ENCODE data around the gene STX10.

STX10 gene

DNA sequence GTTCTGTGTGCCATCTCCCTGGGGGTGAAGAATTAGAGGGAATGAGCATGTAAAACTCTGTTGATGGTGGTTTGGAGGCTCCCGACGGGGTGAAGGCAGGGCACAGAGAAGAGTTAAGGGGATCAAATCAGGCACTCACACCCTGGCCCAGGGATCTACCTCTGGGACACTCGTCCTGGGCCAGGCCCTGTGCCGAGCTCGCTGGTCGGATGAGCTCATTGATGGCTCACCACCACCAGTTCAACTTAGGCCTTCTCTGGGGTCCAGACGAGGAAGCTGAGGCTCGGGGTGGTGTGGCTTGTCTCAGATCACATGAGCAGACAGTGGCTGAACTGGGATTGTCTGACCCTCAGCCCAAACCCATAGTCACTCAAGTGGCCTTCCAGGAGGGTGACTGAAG is 30.5 kb downstream of the STX10 start:
- no peak for DNase-seq (ENCODE audit: low read depth in 2 of 2)

DNA sequence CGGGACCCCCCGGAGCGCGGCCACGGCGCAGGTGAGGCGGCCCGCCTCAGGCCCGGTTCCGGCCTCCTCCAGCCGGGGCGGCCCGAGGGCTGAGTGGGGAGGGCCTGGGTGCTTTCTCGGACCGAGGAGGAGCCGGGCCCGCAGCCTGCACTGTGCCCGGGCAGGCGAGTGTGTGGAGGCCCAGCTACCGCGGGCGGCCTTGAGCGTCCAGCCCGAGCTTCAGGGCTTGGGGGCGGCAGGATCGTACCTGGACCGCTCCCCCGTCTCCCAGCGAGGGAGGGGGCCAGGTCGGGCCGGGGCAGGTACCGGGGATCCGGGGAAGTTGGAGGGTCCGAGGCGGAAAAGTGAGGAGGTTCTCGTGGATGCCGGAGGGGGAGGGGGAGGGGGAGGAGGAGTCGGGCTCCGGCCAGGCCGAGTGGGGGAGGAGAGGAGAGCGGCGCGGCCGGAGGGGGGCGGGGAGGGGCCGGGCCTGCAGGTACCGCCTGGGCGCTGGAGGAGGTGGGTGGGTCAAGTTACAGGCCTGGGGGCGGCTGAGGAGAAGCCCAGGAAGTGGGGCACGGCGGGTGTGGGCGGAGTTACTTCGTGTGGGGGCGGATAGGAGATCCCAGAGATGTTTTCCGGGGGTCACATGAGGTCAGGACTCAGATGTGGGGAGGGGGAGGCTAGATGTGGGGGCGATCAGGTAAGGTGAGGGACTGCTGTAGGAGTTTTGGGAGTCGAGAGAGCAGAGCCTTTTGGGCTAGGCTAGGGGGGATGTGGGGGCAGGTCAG is 31.6 kb downstream of the STX10 start:
- DNase-seq (ENCODE audit: low read depth in 2 of 2) = no peak

DNA sequence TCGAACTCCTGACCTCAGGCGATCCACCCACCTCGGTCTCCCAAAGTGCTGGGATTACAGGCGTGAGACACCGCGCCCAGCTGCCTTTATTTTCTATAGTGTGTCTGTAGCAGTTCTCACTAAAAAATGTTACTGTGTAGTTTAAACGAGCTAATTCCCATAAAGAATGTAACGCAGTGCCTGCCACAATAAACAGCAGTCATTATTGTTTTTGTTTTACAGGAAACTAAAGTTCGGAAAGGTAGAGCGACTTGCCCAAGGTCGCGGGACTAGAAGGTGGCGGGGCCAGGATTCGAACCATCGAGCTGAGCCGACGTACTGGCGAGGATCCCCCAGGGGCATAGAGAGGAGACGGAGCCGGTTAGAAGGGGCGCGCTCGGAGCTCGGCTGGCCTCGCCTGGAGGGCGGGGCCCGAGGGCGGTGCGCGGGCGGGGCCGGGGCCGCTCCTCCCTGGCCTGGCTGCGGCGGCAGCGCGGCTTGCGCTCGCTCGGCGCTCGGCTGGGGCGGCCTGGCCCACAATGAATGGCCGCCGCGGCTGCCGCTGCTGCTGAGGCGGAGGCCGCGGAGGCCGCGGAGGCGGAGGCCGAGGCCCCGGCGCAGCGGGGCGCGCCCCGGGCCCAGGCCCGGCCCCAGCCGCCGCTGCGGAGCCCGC is 32.3 kb downstream of the STX10 start, which contains the start of gene NACC1:
Gene NACC1 (plus strand): TSS at position 493 of the 652 bp plus-strand sequence. CDS start 16,944 bp downstream, outside the sequence.
- DNase-seq (ENCODE audit: low read depth in 2 of 2) = peak; percentile 67 to 84

DNA sequence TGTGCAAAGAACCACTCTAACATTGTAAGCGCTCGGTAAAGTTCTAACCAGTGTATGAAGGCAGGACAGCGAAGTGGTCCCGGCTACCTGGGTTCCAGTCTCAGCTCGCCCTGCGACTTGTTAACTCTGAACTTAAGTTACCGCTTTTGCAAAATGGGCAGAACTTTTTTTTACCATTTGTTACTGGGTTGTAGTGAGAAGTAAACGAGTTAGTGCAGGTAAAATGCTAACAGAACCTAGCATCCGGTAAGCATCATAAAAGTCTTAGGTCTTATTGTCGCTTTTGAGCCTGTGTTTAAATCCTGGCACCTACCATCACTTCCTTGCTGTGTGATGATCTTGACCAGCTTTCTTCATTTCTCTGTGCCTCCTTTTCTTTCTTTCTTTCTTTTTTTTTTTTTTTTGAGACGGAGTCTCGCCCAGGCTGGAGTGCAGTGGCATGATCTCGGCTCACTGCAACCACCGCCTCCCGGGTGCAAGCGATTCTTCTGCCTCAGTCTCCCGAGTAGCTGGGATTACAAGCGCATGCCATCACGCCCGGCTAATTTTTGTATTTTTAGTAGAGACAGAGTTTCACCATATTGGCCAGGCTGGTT is 32.9 kb downstream of the STX10 start:
- DNase-seq (ENCODE audit: low read depth in 2 of 2) = no peak

DNA sequence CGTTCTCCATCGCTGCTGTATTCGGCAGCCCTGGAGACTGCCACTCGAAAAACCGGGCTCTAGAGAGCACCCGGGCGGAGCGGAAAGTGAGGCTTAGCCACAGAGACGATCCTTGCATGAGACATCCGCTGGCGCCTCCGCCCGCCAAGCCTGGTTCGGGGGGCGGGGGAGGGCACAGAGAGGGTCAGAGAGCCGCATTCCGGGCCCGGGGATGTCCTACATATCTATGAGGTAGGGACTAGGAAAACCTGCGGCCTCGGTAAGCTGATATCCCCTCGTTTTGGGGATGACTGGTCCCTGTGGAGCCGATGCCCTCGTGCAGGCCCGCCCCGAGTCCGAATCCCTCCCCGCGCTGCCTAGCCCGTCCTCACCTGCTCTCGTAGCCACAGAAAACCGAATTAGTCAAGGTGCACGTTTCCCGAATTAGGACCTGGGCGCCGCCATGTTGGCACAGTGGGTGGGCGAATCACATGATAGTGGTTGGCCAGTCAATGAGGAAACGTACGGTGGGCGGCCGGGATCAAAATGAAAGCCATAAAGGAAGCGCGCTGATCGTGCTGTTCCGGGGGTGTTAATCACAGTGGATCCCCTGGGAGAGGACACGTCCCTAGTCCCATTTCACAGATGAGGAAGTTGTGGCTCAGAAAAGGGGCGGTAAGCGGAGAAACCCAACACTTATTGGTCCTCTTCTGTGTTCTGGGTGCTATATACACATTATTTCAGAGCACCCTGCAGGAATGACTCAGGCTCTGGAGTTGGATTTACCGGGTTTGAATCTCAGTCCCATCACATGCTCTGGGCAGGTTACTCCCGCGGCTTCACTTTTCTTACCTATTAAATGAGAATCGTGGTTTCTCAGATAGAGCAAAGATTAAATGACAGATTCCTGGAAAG is 33.6 kb downstream of the STX10 start, which contains the start of gene TRMT1:
Gene TRMT1 (minus strand): TSS at position 459 of the 894 bp plus-strand sequence. CDS start 341 bp downstream, at position 118.
- peak; percentile 60 to 83 for DNase-seq (ENCODE audit: low read depth in 2 of 2)

DNA sequence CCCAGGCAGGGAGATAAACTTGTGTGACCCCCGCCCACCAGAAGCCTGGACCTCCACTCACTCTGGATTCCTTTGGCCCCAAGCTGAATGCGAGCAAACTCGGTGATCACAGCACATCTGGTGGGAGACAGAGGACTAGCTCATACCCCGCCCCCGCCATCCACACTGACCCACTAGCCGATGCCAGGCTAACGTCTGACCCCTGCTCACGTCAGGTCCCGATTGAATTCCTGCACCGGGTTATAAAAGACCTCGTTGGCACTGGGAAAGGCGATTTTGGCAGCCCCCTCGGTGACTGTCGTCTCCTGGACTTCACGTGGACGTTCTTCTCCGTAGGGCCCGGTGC is 34.3 kb downstream of the STX10 start:
- DNase-seq (ENCODE audit: low read depth in 2 of 2) = no peak

DNA sequence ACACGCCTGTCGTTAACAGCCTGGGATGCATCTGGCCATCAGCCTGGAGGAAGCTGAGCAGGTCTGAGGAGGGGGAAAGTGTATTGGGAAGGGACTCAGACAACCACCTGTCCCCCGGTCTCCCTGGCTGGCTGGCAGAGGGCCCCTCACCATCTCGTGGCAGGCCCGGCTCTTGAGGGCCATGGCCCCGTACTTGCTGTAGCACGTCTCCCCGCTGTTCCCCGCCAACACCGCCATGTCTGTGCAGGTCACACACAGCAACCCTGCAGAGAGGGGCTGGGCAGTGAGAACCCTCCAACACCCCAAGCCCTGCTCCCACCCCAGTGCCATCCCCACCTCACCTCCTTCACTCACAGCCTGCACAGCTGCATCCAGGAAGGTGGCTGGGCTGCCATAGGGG is 37.6 kb downstream of the STX10 start:
- no peak for DNase-seq (ENCODE audit: low read depth in 2 of 2)

DNA sequence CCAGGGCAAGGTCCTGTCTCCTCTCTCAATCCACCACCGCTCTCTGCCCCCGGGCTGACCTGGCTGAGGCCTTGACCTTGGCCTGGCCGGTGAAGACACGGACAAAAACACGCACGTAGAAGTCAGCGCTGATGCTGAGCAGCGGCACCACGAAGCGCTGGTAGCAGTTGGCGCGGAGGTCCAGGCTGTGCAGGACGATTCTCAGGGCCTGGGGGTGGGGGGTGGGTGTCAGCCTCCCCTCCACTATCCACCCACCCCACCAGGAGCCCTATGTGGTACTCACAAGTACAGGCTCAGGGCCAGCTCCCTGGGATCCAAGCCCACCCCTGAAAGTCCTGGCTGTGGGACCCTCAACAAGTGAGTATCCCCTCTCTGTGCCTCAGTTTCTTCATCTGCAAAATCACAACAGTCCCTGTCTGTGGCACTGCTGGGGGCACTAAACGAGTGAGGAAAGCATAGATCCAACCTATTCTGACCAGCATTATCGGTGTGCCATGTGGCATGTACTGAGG is 40.0 kb downstream of the STX10 start:
- DNase-seq (ENCODE audit: low read depth in 2 of 2) = no peak

DNA sequence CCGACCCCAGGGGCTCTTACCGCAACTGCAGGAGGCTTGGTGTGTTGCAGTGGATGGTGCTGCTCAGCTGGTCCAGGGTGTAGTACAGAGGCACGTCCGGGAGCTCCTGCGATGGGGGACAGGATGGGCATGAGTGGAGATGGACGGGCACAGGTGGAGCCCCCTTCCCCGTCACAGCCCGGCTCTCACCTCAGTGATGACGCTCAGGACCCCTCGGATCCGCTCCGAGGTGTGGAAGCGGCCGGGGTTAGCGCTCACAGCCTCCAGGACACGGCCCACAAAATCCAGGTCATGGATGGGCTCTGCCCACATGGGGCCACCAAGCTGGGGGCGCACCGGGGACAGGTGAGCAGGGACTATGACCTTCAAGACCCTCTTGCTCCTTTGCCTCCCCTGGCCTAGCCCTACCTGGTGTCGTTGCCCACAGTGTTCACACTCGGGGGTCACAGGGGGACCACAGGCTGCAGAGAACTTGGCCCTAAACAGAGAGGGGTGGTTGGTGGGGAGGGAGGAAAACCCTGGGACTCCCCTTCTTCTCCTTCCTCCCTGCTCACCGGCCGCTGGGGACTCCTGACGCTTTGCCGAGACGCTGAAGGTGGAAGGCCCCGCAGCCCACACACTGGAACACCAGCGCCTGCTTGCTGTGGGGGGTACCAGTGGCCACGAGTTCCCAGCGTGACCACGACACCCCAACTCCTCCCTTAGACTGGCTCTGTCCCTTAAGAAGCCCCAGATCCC is 40.6 kb downstream of the STX10 start:
- DNase-seq (ENCODE audit: low read depth in 2 of 2) = no peak

DNA sequence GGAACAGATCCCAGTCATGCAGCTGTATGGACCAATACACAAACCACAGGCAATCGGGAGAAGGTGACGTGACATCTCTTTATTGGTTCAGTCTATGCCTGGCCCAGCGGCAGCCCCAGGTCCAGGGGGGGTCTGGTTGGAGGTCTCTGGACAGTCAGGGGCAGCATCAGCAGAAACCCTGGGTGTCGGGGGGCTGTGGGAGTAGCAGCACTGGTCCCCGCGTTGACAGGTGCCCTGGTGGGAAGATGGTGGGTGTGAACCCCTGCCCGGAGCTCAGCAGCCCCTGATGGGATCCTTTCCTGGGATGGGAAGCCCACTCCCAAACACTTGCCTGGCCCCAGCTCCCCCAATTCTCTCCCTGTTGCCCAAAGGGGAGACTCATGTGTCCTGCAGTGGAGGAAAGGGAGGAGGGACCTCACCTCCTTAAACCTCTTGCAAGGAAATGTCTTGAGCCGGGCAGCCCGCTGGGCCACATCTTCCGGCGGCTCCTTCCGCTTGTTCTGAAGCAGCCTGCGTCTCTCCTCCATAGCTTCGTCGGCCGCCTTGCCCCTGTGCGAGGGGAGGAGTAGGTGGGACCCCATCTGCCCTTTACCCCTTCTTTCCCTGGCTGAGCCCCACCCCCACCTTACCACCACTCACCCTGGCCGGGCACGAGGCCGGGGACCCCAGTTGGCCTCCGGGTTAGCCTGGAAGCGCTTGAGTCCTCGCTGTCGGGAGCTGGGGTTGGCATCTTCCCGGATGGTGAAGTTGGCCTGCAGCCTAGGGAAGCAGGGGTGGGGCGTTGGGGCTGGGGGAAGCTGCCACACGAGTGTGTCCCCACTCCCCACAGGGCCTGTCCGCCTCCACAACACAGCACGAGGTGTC is 45.1 kb downstream of the STX10 start:
- DNase-seq (ENCODE audit: low read depth in 2 of 2) = no peak

DNA sequence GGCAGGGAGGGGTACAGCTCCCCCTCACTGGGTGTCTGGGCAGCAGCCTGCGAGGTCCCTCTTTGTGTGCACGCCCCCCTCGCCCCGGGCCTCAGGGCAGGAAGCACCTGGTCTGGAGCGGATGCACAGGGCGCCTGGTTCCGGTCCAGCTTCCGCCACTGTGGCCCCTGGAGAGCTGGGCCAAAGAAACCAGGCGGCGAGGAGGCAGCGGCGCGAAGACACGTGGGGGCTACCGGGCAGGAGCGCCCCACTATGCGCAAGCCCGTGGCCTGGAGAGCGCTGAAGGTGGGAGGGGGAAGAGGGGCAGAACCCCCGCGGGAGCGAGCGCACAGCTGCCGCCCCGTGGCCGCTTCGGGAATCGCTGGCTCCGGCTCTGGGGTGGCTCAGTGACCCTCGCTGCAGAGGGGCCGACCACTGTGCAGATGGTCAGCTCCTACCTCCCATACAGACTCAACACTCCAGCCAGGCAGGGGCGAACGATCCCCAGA is 45.8 kb downstream of the STX10 start:
- no peak for DNase-seq (ENCODE audit: low read depth in 2 of 2)

DNA sequence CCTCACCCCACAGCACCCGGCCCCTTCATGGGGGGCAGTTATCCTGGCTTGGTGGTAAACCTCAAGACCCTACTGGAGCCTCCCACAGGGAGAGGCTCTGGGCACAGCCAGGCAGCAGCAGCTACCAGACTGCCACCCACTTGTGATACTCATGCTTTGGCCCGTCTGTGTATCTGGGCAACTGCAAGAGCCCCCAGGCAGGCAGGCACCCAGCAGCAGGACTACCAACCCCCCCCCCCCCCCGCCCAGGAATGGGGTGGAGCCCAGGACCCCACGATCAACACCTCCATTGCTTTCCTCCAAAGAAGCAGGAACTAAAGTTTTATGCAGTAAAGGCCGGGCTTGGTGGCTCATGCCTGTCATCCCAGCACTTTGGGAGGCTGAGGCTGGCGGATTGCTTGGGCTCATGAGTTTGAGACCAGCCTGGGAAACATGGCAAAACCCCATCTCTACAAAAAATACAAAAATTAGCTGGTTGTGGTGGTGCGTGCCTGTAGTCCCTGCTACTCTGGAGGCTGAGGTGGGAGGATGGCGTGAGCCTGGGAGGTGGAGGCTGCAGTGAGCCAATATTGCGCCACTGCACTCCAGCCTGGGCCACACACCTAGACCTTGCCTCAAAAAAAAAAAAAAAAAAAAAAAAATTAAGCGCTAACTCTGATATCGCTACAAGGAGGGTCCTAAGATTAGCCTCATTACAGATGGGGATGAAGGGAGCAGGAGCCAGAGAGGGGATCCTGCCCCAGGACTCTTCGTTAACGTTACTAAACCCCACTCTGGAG is 46.4 kb downstream of the STX10 start:
- DNase-seq (ENCODE audit: low read depth in 2 of 2) = no peak

DNA sequence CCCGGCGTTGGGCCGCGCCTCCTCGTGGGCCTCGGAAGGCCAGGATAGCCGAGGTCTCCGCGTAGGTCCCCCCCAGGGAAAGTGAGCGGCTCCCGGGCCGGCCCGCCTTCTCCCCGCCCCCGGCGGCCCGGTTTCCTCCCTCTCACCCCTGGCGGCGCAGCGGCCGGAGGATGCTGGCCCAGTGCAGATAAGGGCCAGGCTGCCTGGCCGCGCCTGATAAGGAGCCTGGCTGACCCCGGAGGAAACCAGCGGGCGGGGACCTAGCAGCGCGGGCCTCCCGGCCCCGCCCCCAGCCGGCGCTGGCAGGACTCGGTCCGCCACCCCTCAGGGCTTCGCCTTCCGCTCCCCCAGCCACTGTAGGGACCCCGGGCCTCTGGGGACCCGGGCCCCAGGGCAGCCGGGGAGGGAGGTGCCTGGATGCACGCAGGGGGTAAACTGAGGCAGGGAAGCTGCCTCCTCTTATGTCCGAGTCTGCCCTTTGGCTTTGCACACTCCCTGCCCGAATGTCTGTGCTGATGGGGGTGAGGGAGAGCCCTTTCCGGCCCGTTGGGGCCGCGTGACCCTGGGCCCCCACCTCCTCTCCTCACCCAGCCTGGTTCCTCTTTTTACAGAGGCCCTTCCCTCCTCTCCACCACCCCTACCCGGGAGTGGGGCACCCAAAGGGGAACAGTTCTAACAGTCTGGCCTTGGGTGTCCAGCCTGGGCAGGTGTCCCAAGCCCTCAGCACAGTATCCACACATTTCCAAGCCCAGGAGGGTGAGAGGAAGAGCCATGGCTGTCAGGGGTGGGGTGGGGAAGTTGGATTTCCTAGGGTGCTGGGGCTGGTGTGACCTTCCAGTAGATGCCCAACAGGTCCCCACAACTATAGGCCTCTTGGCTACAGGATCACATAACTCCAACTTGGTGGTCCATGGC is 47.3 kb downstream of the STX10 start, which contains the start of gene LYL1:
Gene LYL1 (minus strand): TSS at position 193 of the 915 bp plus-strand sequence. CDS start 1,687 bp downstream, outside the sequence.
- no peak for DNase-seq (ENCODE audit: low read depth in 2 of 2)

DNA sequence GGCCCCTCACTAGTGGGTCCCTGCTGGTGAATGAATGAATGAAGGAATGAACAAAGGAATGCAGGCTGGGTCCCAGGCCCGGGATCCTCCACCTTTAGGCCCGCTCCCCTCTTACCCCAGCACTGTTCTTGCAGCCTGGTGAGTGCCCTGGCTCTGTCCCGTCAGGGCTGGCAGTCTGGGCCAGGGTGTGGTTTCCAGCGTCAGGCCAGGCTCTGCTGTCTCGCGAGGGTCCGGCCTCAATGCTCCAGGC is 47.8 kb downstream of the STX10 start:
- no peak for DNase-seq (ENCODE audit: low read depth in 2 of 2)

DNA sequence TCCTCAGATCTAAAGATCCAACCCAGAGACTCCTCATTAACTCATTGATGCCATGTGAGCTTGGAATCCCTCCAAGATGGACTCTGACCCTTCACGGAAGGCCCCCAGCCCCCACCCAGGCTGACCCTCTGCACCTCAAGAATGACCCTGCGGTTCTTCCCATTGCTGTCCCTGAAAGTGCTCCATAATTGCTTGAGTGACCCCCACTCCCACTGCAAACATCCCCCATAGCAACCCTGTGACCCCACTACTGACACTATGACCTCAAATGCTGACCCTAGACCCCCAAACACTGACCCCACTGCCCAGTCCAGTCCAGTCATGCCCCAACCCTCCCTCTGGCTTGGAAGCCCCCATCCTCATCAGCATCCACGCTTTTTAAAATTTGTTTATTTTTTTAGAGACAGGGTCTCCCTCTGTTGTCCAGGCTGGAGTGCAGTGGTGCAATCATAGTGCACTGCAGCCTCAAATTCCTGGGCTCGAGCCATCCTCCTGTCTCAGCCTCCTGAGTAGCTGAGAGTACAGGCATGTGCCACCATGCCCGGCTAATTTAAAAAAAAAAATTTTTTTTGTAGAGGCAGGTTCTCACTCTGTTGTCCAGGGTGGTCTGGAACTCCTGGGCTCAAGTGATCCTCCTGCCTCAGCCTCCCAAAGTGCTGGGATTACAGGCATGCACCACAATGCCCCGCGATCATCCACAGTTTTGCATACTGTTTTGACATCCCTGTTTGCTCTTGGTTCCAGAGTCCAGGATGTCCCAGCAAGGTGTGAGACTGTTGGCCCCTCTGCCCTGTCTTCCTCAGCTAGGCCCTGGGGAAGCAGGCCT is 48.4 kb downstream of the STX10 start:
- no peak for DNase-seq (ENCODE audit: low read depth in 2 of 2)

DNA sequence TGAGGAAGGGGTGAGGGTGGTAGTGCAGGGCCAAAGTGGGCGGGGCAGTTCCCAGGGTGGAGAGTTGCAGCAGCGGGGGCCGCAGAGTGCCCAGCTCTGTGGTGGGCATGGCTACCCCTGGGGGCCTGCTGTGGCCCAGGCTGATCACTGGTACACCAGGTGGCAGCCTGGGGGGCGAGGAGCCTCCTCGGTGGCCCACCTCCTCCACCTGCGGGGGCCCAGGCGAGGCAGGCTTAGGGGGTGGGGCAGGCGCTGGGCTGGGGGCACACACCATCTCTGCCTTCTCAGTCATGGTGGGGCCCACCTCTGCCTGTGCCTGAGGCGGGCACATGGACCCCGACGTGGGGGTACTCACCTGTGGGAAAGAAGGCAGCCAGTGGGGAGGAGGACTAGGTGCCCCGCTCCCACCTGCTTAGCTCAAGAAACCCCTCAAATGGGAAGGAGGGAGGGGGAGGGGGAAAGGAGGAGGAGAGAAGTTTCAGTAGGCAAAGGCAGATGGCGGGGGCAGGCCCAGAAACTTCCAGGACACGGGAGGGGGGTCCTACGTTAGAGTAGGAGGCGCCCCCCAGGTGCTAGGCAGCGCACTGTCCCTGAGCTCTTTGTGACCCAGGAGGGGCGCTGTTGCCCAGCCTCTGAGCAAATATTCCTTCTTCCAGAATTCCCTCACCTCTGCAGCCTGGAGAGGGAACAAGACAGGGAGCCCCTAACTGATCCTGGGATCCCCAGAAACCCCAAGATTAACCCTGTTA is 49.2 kb downstream of the STX10 start:
- no peak for DNase-seq (ENCODE audit: low read depth in 2 of 2)
